ENCODE results near the gene ARID2. TPM values are rescaled to one million over a fixed set of nuclear protein-coding genes. Genes with fewer than 3 reads are reported as not detected.

ARID2 gene
- total RNA-seq, 1 donor from 2014 or later = 20.0 TPM

GRCh38 chr12:45944771-45945170 lies 215.3 kb downstream of the ARID2 start:
- ATAC-seq = no peak

- ATAC-seq = no peak
Measured at GRCh38 chr12:45946435-45946834, 216.9 kb downstream of the ARID2 start.

GRCh38 chr12:45948546-45948945 lies 219.0 kb downstream of the ARID2 start:
- ATAC-seq = no peak
